GM12892 (cell line): ENCODE measurements around the gene ARHGEF26.

Experiments
- DNase-seq: peaks from one replicate; pipeline ENCODE4 v3.0.0; 2011; ENCODE audit not compliant: insufficient read length
- FAIRE-seq: peaks from 2 replicates; lab custom pipeline; 2011; peaks lifted over from hg19 to GRCh38; lab: Jason Lieb, UNC
- POLR2A ChIP-seq: IDR thresholded peaks from 2 replicates; pipeline ENCODE4 v1.6.1; 2011; ENCODE audit warnings: low read depth, low read length, control low read depth
- POLR2AphosphoS5 ChIP-seq: IDR thresholded peaks from 2 replicates; pipeline ENCODE4 v1.6.1; 2011; ENCODE audit warnings: low read depth, low read length, control low read depth
- TAF1 ChIP-seq: IDR thresholded peaks from 2 replicates; pipeline ENCODE4 v1.6.1; 2011; ENCODE audit warnings: low read depth, mild to moderate bottlenecking, control low read depth, low read length, borderline replicate concordance

Gene ARHGEF26

GRCh38 chr3:154224366-154224765, 103.2 kb downstream of the ARHGEF26 start:
- FAIRE-seq (no peak), DNase-seq (no peak)
- TF ChIP-seq TAF1 = no peak

DNA sequence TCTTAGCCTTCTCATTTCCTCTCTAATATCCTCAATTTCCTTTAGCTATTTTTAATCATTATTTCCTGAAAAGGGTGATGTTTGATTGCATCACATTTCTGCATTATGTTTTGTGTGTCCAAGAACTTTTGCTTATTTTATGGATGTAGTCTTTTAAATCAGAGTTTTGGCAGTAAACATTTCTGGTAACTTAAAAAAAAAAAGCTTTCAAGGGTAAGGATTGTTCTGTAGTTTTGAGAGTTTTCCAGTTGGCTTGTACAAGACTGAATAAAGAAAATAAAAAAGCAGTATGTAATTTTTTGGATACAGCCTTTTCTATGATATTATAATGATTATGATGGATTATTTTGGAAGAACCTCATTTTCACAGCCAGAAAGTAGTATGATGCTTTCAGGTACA, 103.7 kb downstream of the ARHGEF26 start:
- FAIRE-seq = no peak
- no peak for DNase-seq
- no peak for TF ChIP-seq POLR2A

DNA sequence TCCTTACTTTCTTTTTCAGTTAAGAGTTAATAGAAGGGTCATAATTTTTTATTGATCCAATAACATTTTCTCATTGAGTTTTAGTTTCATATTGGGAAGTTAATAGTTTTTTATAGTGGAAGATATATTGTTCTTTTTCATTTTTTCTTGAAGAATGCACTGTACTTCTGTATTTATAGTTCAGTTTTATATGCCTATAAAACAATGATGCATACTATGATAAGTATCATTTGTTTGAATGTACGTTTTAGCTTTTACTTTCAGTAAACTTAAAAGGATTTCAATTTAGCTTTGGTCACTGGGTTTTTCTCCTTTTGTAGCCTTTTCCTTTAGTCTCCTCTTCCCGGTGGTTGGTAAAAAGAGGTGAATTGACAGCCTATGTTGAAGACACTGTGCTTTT, 104.3 kb downstream of the ARHGEF26 start:
- TF ChIP-seq TAF1 (no peak), POLR2AphosphoS5 (no peak), POLR2A (no peak)
- FAIRE-seq (no peak), DNase-seq (no peak)

DNA sequence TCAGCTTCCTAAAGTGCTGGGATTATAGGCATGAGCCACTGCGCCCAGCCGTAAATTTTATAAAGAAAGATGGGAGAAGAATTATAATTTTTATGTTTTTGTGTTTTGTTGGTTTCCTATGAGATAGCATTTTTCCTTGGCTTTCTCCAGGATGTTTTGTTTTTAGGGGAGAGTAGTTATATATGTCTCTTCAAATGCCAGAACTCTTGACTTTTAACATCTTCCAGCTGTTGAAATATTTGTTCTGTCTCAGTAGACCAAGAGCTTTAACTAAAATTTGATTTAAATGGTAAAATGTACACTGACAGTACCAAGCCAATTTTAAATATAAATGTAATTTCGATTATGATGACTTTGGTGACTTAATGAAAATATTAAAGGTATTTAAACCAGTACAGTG, 106.3 kb downstream of the ARHGEF26 start:
- TF ChIP-seq TAF1 (no peak), POLR2AphosphoS5 (no peak), POLR2A (no peak)
- DNase-seq (no peak), FAIRE-seq (no peak)

DNA sequence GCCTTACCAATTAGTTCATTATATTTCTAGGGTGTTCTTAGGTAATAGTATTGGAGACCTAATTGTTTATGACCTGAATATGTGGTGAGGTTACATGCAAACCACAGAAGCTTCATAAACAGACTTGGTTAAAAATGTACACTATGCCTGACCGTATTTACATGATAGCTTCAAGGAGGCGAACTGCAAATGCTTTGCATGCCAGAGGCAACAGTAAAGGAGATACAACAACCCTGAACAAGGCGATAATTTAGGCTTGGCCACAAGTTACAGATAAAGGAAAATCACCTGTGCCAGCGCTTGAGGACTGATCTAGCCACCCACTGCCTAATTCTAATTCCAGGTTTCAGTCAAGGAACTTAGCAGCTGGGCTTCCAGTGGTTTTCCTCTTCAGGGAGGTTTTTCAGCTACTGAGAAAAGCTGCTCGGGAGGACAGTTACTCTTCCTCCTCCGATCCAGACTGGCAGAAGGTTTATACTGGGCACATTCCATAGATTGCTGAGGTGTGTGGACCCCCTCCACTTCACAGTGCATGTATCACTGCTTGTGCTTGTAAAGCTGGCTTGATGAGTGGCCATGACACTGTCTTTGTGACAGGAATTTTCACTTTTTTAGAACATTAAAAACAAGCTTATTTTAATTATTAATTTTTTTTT, 107.5 kb downstream of the ARHGEF26 start:
- no peak for TF ChIP-seq TAF1
- no peak for TF ChIP-seq POLR2A
- FAIRE-seq = no peak
- DNase-seq = no peak

GRCh38 chr3:154229217-154229590, 108.0 kb downstream of the ARHGEF26 start:
- FAIRE-seq (peak; percentile 9), DNase-seq (no peak)
- TF ChIP-seq POLR2A = no peak
- TF ChIP-seq POLR2AphosphoS5 = no peak

GRCh38 chr3:154235330-154235729, 114.1 kb downstream of the ARHGEF26 start:
- TF ChIP-seq POLR2A (no peak), TAF1 (no peak), POLR2AphosphoS5 (no peak)
- FAIRE-seq (no peak), DNase-seq (no peak)

DNA sequence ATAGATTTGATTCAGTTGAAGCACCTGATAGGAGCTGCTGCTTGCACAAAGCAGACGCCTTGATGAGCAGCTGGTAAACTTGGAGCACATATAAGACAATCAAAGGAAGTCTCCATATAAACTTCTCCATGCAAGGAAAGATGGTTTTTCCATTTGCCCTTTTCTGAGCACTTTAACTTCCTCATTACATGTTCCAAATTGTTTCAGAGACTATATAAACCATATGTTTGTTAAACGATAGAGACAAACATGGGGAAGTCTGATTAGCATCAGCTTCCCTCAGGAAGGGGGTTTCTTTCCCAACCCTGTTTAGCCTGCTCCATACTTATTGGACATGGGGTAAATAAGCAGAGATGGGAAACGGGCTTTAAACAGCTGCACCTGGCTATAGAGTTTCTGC, 115.1 kb downstream of the ARHGEF26 start:
- FAIRE-seq = no peak
- no peak for DNase-seq
- TF ChIP-seq POLR2AphosphoS5 (no peak), POLR2A (no peak), TAF1 (no peak)

- FAIRE-seq = no peak
- TF ChIP-seq TAF1 (no peak), POLR2AphosphoS5 (no peak), POLR2A (no peak)
- DNase-seq = no peak
Observed at GRCh38 chr3:154240235-154240634, 119.0 kb downstream of the ARHGEF26 start.

GRCh38 chr3:154241496-154241895, 120.3 kb downstream of the ARHGEF26 start:
- TF ChIP-seq TAF1 = no peak
- no peak for TF ChIP-seq POLR2AphosphoS5
- FAIRE-seq (no peak), DNase-seq (no peak)

DNA sequence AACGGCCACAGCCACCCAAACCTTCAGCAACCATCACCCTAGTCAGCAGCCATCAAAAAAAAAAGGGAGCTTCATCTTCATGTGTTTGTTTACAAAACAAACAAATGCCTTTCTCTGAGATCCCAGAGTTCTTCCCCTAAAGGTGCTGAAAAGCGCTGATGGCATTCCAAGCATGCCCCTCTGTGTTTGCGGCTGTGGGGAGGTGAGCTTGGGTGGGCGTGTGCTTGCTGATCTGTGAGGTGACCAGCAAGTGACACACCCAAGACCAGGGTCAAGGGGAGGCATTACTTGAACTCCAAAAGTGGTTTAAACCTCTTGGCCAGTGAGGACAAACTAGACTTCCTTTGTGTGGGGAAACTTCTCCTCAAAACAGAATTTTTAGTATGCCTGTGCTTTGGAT, 121.6 kb downstream of the ARHGEF26 start:
- no peak for TF ChIP-seq POLR2A
- no peak for TF ChIP-seq POLR2AphosphoS5
- TF ChIP-seq TAF1 = no peak
- no peak for FAIRE-seq
- DNase-seq = no peak

- no peak for TF ChIP-seq TAF1
- DNase-seq = no peak
- FAIRE-seq = no peak
Observed at GRCh38 chr3:154243353-154243752, 122.2 kb downstream of the ARHGEF26 start.

DNA sequence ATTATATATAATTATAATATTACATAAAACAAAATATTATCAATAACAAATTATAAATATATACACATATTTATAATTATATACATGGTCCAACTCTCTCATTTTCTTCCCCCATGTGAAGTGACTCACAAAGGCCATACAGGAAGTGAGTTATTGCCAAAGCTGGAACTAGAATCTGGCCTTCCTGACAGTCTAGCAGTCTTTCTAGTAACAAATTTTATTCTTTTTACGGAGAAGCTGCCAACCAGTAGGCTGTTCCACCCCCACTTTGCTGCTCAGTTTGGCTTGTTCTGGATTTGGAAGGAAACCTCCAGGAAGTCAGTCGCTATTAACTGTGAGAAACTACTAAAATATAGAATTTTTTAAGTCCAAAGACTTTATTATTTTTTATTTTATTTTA, 123.5 kb downstream of the ARHGEF26 start:
- no peak for TF ChIP-seq TAF1
- no peak for TF ChIP-seq POLR2A
- TF ChIP-seq POLR2AphosphoS5 = no peak
- FAIRE-seq (no peak), DNase-seq (no peak)
